Measurements from ENCODE around the gene WDR73.

- no peak for TF ChIP-seq ZNF398 (CRISPR knock-in tag; IDR thresholded peaks at IDR 0.05)
- no peak for TF ChIP-seq CHD1 (IDR thresholded peaks at IDR 0.05; ENCODE audit: low read length)
- TF ChIP-seq CHD2 (IDR thresholded peaks at IDR 0.05; ENCODE audit: low read depth, low read length): no peak
- no peak for TF ChIP-seq NFE2L1 (tag; IDR thresholded peaks at IDR 0.05; ENCODE audit: borderline replicate concordance, low read depth)
- no peak for TF ChIP-seq CREM (IDR thresholded peaks at IDR 0.05; ENCODE audit: low read depth)
Observed at GRCh38 chr15:84643838-84644237, 10.2 kb downstream of the WDR73 start.
